ENCODE measurements around the gene PRMT7. TPM values are rescaled to one million over a fixed set of nuclear protein-coding genes. Genes with fewer than 3 reads are reported as not detected.
A peak's percentile ranks its signal among the peaks of the same experiment; 100 is the strongest.

Gene PRMT7
- total RNA-seq, 2 experiments from 2014 or later = 50.4 to 52.2 TPM

DNA sequence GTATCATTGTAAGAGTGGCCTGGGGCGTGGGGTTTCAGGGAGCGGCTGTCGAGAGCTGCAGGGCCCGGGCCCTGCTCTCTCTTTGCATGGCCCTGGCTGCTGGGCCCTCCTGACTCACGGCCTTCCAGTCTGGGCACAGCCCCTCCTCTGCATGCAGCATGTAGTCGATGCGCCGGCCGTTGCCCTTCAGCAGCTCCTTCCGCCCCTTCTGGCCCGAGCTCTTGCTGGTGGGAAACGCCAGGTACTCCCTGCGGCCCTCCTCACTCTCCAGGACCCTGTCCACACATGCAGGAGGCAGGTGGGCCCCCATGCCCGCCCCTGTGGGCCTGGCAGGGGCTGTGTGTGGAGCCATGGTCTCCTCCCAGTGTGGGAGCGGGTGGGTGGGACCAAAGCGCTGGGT lies 50.7 kb downstream of the PRMT7 start:
- peaks cover 26% of the 10 kb centered on the region for H3K4me1 Mint-ChIP-seq
- H3K4me3 Mint-ChIP-seq = no peak overlapping the region
- H3K27me3 Mint-ChIP-seq = peaks cover 20% of the 10 kb centered on the region
- ChIA-PET POLR2A (no interaction called here), CTCF (interaction anchor here (0.5 kb wide), 1 partner anchor 97 kb away, joined by 3 read pairs; the partner anchor contains the start of gene SLC7A6)
- H3K27ac Mint-ChIP-seq = no peak overlapping the region
- peaks cover 27% of the 10 kb centered on the region for H3K36me3 Mint-ChIP-seq (ENCODE audit: low read depth)
- H3K9me3 Mint-ChIP-seq = no peaks in the 10 kb centered on the region
- DNase-seq = no peak

DNA sequence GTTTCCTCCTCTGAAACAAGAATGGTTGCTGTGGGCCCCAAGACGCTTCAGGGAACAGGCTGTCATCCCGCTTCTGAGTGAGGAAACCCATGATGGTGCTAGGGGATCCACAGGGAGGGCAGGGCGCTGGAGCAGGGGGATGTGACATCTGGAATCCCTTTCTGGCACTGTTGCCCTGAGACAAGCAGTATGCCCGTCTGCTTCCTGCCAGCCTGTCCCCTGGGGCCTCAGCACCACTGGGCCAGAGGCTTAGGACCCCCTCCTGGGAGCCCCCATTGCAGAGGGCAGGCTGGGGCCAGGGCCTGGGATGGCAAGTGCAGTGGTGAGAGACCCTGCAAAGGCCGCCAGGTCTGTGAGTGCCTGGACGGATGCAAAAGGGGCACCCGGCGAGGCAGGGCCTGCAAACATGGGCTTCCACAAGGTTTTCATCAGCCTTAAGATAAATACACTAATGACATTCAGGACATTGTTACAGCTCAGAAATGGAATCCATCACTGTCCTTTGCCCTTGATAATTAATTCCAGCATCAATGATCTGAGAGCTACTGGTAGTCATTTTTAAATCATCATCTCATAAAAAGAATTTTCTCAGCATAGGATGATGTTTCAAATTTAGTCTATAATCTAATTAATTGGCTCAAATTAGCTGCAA lies 51.6 kb downstream of the PRMT7 start:
- Mint-ChIP-seq H3K9me3 (no peaks in the 10 kb centered on the region), H3K27me3 (peaks cover 24% of the 10 kb centered on the region), H3K4me3 (no peak overlapping the region), H3K27ac (no peak overlapping the region), H3K4me1 (peaks cover 17% of the 10 kb centered on the region), H3K36me3 (ENCODE audit: low read depth) (peaks cover 20% of the 10 kb centered on the region)
- ChIA-PET CTCF (interaction anchor here (0.5 to 1.3 kb wide), 5 partner anchors 16 to 159 kb away, joined by 3 to 5 read pairs (median 3); partner anchors contain the start of gene SLC7A6), POLR2A (interaction anchor here (0.7 to 1.9 kb wide), 3 partner anchors 10 to 55 kb away, joined by 3 to 4 read pairs (median 4); no protein-coding TSS in a partner anchor)
- DNase-seq = no peak

DNA sequence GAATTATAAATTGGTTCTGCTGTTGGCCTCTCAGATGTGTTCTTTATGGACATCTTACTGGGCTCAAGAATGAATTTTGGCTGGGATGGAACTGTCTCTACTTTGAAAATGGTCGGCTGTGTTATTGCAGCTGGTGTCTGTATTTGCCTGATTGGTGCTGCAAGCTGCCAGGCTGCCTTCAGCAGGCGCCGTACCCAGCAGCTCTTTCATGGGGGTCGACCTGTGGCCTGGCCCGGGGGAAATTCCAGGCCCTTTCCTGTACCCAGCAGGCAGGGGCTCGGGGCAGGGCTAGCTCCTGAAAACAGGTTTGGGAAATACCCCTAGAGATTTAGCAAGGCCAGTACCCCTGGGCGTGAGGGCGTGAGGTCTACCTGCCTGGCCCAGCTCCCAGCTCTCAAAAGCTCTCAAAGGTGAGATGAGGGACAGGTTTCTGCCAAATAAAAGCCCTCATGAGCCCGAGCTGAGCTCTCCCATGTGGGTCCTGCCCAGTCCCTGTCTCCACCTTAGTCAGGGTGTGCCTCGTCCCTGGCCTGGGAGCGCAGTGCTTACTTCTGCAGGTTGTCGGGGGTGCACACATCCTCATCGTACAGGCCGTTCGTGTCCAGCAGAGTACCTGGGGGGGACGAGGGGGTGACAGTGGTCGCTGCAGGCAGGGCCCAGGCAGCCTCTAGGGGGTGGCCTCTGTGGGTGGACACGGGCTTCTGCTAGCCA lies 52.3 kb downstream of the PRMT7 start:
- POLR2A ChIA-PET = interaction anchor here (0.7 to 1.9 kb wide), 4 partner anchors 9 to 73 kb away, joined by 3 to 4 read pairs (median 4); no protein-coding TSS in a partner anchor
- CTCF ChIA-PET = interaction anchor here (1.0 to 1.3 kb wide), 4 partner anchors 15 to 158 kb away, joined by 3 to 5 read pairs (median 3); partner anchors contain the start of gene SLC7A6
- Mint-ChIP-seq H3K36me3 (ENCODE audit: low read depth) (peaks cover 13% of the 10 kb centered on the region), H3K4me3 (no peak overlapping the region), H3K9me3 (no peaks in the 10 kb centered on the region), H3K4me1 (peaks cover 12% of the 10 kb centered on the region), H3K27me3 (peaks cover 27% of the 10 kb centered on the region), H3K27ac (no peak overlapping the region)
- DNase-seq = no peak

DNA sequence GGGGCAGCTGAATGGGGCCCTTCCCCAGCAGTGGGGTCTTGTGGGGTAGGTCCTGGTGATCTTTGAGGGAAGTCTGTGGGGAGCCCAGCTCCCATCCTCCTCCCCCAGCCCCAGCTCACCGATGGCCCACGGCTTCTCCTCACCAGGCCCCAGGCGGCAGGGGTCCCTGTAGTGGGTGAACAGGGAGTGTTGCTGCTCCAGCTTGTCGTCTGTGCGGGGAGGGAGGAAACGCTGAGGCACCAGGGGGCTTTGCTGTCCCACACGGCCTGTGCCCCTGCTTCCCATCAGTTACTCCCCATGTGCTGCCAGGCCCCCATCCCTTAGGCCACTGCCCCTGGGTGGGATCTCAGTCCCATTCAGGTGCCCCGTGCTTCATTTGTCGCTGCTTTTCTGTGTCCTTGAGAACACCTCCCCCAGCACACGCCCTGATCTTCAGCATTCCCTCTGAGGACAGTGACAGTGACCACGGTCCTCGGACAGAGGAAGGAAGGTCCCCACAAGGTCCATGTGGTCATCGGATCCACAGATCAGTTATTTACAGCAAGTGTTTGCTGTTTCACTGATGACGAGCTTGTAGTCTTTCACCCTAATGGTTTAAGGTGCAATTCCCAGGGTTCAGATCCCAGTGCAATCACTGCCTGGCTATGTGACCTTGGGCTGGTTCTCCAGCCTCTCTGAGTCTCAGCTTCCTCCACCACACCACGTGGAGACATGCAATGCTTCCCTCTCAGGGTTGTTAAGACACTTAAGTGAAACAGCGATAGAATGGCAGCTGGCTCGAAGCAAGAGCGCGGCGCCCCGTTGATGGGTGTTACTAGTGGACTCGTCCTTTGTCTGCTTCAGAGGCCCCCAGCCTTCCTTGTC lies 53.1 kb downstream of the PRMT7 start:
- no peak for DNase-seq
- Mint-ChIP-seq H3K27me3 (peaks cover 31% of the 10 kb centered on the region), H3K4me1 (peaks cover 14% of the 10 kb centered on the region), H3K36me3 (ENCODE audit: low read depth) (peaks cover 6% of the 10 kb centered on the region), H3K4me3 (no peak overlapping the region), H3K27ac (no peak overlapping the region), H3K9me3 (no peaks in the 10 kb centered on the region)
- CTCF ChIA-PET = interaction anchor here (0.7 to 1.4 kb wide), 9 partner anchors 8 to 843 kb away, joined by 3 to 4 read pairs (median 3); partner anchors contain the start of gene SLC7A6
- POLR2A ChIA-PET = interaction anchor here (0.9 to 1.9 kb wide), 3 partner anchors 12 to 74 kb away, joined by 3 to 4 read pairs (median 3); no protein-coding TSS in a partner anchor

DNA sequence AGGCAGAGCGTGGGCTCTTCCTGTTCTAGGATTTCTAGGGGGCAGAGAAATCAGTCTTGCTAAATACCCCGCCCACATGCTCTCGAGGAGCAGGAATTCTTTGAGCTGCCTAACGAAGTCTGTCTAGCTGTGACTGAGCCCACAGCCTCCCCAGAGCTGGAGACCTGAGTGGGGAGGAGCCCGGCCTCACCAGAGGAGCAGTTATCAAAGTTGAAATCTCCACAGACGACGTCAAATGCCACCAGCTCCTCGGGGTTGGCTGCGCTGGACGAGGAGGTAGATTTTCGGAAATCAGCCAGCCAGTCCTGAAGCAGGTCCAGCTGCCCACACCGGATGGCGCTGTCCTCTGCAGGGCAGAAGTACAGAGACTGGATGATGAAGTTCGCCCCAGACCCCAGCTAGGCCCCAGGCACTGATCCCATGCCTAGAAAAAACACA lies 53.8 kb downstream of the PRMT7 start:
- no peak overlapping the region for H3K27ac Mint-ChIP-seq
- H3K27me3 Mint-ChIP-seq = peaks cover 31% of the 10 kb centered on the region
- DNase-seq = no peak
- peaks cover 21% of the 10 kb centered on the region for H3K4me1 Mint-ChIP-seq
- POLR2A ChIA-PET = no interaction called here
- peaks cover 6% of the 10 kb centered on the region for H3K36me3 Mint-ChIP-seq (ENCODE audit: low read depth)
- CTCF ChIA-PET = interaction anchor here (0.7 to 1.4 kb wide), 6 partner anchors 9 to 844 kb away, joined by 3 to 4 read pairs (median 4); no protein-coding TSS in a partner anchor
- no peaks in the 10 kb centered on the region for H3K9me3 Mint-ChIP-seq
- no peak overlapping the region for H3K4me3 Mint-ChIP-seq

DNA sequence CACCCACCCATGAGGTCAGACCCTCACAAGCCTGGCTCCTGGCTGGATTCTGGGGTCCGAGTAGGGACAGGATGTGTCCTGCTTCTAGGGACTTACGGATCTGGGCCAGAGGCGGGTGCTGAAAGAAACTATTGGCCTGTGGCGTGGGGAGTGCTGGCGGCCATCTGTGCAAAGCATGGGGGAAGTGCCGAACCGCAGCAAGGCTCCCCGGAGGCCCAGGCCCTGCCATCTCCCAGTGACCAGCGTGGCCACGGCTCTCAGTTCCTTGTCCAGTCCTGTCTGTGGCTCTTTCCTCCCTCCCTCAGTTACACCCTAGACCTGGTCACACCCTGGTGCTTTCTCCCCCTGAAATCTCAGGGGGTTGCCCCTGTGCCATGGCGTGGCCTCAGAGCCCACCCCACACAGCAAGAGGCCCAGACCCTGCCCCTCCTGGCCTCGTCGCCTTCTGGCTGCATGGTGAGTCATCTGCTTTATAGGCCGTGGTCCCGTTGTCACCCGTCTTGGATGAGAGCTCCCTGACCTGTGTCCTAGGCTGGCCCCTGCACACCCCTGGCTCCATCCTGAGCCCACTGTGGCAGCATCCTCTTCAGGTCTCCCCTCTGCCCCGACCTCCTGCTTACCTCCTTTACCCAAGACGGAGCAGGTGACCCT lies 54.5 kb downstream of the PRMT7 start:
- peaks cover 28% of the 10 kb centered on the region for H3K4me1 Mint-ChIP-seq
- H3K9me3 Mint-ChIP-seq = no peaks in the 10 kb centered on the region
- no peak overlapping the region for H3K27ac Mint-ChIP-seq
- peaks cover 4% of the 10 kb centered on the region for H3K36me3 Mint-ChIP-seq (ENCODE audit: low read depth)
- DNase-seq = no peak
- CTCF ChIA-PET = interaction anchor here (1.0 to 1.8 kb wide), 4 partner anchors 31 to 844 kb away, joined by 3 to 6 read pairs (median 4); no protein-coding TSS in a partner anchor
- POLR2A ChIA-PET = no interaction called here
- peaks cover 34% of the 10 kb centered on the region for H3K27me3 Mint-ChIP-seq
- no peak overlapping the region for H3K4me3 Mint-ChIP-seq

DNA sequence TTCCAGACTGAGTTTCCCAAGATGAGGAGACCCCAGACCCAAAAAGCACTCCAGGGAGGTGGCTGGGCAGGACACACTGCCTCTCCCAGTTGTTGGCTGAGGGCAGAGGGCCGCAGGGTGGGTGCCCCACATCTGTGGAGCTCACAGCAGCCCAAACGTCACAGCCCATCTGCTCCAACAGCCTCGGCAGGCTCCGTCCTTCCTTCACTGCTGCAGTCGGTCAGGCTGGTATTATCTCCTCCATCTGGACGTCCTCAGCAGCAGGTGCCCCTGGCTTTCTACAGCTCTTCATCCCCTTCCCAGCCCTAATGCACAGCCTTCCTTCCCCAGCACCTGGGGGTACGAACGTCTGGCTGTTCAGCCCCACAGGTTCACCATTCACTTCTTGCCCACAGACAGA lies 55.2 kb downstream of the PRMT7 start:
- H3K9me3 Mint-ChIP-seq = no peaks in the 10 kb centered on the region
- DNase-seq = no peak
- no peak overlapping the region for H3K4me3 Mint-ChIP-seq
- CTCF ChIA-PET = interaction anchor here (0.7 to 1.8 kb wide), 4 partner anchors 9 to 156 kb away, joined by 3 to 12 read pairs (median 4); no protein-coding TSS in a partner anchor
- peaks cover 35% of the 10 kb centered on the region for H3K4me1 Mint-ChIP-seq
- POLR2A ChIA-PET = interaction anchor here (0.8 kb wide), 1 partner anchor 10 kb away, joined by 3 read pairs; no protein-coding TSS in a partner anchor
- peaks cover 37% of the 10 kb centered on the region for H3K27me3 Mint-ChIP-seq
- H3K36me3 Mint-ChIP-seq (ENCODE audit: low read depth) = no peaks in the 10 kb centered on the region
- H3K27ac Mint-ChIP-seq = no peak overlapping the region

DNA sequence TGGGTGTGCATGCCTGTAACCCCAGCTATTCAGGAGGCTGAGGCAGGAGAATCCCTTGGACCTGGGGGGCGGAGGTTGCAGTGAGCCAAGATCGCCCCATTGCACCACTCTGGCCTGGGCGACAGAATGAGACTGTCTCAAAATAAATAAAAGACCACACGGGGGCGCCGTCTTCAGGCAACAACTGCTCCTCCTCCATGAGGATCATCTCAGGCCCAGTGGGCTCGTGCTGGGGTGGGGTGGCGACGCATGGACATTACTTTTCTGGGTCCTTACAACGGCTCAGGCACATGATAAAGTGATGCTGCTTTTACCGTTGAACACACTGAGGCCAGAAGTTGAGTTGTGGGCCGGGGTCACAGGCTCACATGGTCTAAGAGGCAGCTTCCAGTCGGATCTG lies 56.2 kb downstream of the PRMT7 start:
- Mint-ChIP-seq H3K9me3 (no peaks in the 10 kb centered on the region), H3K27ac (no peak overlapping the region), H3K36me3 (ENCODE audit: low read depth) (no peaks in the 10 kb centered on the region), H3K4me1 (peaks cover 35% of the 10 kb centered on the region), H3K4me3 (no peak overlapping the region), H3K27me3 (peaks cover 40% of the 10 kb centered on the region)
- CTCF ChIA-PET = interaction anchor here (0.7 to 1.8 kb wide), 4 partner anchors 10 to 894 kb away, joined by 3 to 12 read pairs (median 4); no protein-coding TSS in a partner anchor
- peak; percentile 53 for DNase-seq
- POLR2A ChIA-PET = interaction anchor here (0.8 kb wide), 1 partner anchor 11 kb away, joined by 3 read pairs; no protein-coding TSS in a partner anchor

DNA sequence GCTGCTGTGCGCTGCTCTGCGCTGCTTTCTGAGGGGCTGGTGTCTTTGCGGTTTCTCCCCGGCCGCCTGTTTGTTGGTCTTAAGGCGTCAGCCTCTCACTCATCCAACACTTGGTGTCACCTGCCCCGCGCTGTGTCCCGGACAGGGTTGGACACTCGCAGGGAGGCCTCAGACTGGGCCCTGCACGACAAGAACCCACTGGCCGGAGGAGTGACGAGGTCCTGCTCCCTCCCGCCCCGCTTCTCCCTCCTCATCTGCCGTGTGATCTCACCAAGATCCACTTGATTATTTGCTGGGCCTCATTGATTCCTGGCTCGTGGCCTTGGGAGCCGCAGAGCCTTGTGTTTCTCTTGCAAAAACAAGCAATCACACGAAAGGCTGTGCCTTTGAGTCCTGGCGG lies 56.6 kb downstream of the PRMT7 start:
- POLR2A ChIA-PET = interaction anchor here (2.3 kb wide), 1 partner anchor 11 kb away, joined by 14 read pairs; no protein-coding TSS in a partner anchor
- H3K9me3 Mint-ChIP-seq = no peaks in the 10 kb centered on the region
- CTCF ChIA-PET = interaction anchor here (1.6 kb wide), 1 partner anchor 11 kb away, joined by 12 read pairs; no protein-coding TSS in a partner anchor

DNA sequence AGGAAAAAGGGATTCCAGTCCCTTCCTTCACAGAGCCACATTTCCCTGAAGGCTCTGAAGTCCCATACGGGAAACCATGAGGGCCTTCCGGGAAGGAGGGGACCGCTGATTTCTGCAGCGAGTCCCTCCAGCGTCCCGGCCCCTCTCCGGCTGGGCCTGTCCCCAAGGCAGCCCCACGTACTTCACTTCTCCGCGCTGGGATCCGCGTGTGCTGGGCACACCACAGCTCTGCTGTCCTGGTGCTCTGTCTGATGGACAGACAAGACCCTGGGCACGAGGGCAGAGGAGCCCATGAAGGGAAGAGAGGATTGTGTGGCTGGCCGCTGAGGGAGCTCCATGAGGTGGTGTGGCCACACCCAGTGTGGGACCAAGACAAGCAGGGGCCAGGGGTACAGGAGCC lies 57.1 kb downstream of the PRMT7 start:
- Mint-ChIP-seq H3K36me3 (ENCODE audit: low read depth) (no peaks in the 10 kb centered on the region), H3K27ac (no peak overlapping the region), H3K27me3 (peaks cover 47% of the 10 kb centered on the region), H3K9me3 (no peaks in the 10 kb centered on the region), H3K4me3 (no peak overlapping the region), H3K4me1 (peaks cover 35% of the 10 kb centered on the region)
- CTCF ChIA-PET = interaction anchor here (1.6 to 2.4 kb wide), 2 partner anchors 11 kb away, joined by 10 to 12 read pairs; no protein-coding TSS in a partner anchor
- no peak for DNase-seq
- POLR2A ChIA-PET = interaction anchor here (2.3 kb wide), 1 partner anchor 11 kb away, joined by 14 read pairs; no protein-coding TSS in a partner anchor

More for the DNA sequence above, 56.6 kb downstream of the PRMT7 start:
- peaks cover 43% of the 10 kb centered on the region for H3K27me3 Mint-ChIP-seq
- no peak for DNase-seq
- H3K36me3 Mint-ChIP-seq (ENCODE audit: low read depth) = no peaks in the 10 kb centered on the region
- no peak overlapping the region for H3K4me3 Mint-ChIP-seq
- no peak overlapping the region for H3K27ac Mint-ChIP-seq
- peaks cover 35% of the 10 kb centered on the region for H3K4me1 Mint-ChIP-seq

DNA sequence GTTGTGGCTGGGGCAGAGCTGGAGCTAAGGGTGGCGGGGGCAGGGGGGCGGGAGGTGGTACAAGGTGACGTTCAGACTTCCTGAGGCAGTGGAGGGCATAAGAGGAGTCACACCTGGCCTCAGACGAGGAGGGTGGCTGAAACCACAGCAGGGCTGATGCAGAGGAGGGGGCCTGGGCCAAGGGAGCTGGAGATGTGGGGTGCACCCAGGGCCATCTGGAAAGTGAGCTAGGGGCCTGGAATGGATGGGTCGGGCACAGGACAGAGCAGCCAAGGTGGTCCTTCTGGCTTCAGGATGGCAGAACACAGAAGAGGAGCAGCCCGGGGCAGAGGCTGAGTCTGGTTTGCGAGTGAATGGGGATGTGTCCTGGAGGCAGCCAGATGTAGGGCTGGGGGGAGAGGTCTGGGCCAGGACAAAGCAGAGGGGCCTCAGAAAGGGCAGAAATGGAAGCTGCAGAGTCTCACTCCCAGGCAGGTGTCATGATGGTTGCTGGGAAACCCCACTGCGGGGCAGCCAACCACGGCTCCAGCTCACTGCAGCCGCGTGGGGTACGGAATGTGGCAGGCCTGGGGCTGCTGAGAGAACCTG lies 57.6 kb downstream of the PRMT7 start:
- Mint-ChIP-seq H3K4me3 (no peak overlapping the region), H3K4me1 (peaks cover 35% of the 10 kb centered on the region), H3K36me3 (ENCODE audit: low read depth) (no peaks in the 10 kb centered on the region), H3K9me3 (no peaks in the 10 kb centered on the region), H3K27me3 (peaks cover 51% of the 10 kb centered on the region), H3K27ac (no peak overlapping the region)
- ChIA-PET POLR2A (interaction anchor here (2.3 kb wide), 1 partner anchor 12 kb away, joined by 14 read pairs; no protein-coding TSS in a partner anchor), CTCF (interaction anchor here (0.9 to 2.8 kb wide), 3 partner anchors 8 to 153 kb away, joined by 4 to 10 read pairs (median 8); no protein-coding TSS in a partner anchor)
- no peak for DNase-seq

All from activated CD4-positive, alpha-beta memory T cell treated with anti-CD3 and anti-CD28 coated beads, Interleukin-2, amount 10 ng/mL, durations not matched to agents 7 days and 5 days (primary cell).